ENCODE measurements around the gene MLKL.

The MLKL gene

GRCh38 chr16:74667255-74667700, 33.4 kb downstream of the MLKL start:
- Histone ChIP-seq H3K4me3 (ENCODE audit: low read depth in 1 of 2, low read length in 2 of 2) (peak overlapping the region; percentile 36 to 61), H3K4me2 (ENCODE audit: insufficient read depth, low read length) (peak overlapping the region; percentile 80), H3K4me1 (ENCODE audit: insufficient read depth, low read length) (peaks cover 50% of the 10 kb centered on the region), H3K27me3 (ENCODE audit: insufficient read depth, low read length, poor library complexity) (no peaks in the 10 kb centered on the region), H3K9ac (ENCODE audit: low read depth, low read length) (peak overlapping the region; percentile 83), H4K20me1 (ENCODE audit: insufficient read depth, low read length) (peaks cover 29% of the 10 kb centered on the region), H3K27ac (ENCODE audit: low read length) (peak overlapping the region; percentile 99), H3K9me3 (ENCODE audit: insufficient read depth, low read length, severe bottlenecking) (no peaks in the 10 kb centered on the region), H3K36me3 (ENCODE audit: insufficient read depth, low read length) (peaks cover 48% of the 10 kb centered on the region), H3K79me2 (ENCODE audit: insufficient read depth, low read length) (peaks cover 53% of the 10 kb centered on the region), H2AFZ (ENCODE audit: low read depth, low read length) (peak overlapping the region; percentile 90)
- ATAC-seq (ENCODE audit: insufficient read depth, low read depth) (peak; percentile 29), DNase-seq (peak; percentile 79)
- TF ChIP-seq EZH2 (IDR thresholded peaks at IDR 0.05; ENCODE audit: borderline replicate concordance, low read depth, low read length, severe bottlenecking) (no peak), CTCF (IDR thresholded peaks at IDR 0.05; ENCODE audit: borderline replicate concordance, extremely low read depth, low read length, poor library complexity, severe bottlenecking) (no peak)

DNA sequence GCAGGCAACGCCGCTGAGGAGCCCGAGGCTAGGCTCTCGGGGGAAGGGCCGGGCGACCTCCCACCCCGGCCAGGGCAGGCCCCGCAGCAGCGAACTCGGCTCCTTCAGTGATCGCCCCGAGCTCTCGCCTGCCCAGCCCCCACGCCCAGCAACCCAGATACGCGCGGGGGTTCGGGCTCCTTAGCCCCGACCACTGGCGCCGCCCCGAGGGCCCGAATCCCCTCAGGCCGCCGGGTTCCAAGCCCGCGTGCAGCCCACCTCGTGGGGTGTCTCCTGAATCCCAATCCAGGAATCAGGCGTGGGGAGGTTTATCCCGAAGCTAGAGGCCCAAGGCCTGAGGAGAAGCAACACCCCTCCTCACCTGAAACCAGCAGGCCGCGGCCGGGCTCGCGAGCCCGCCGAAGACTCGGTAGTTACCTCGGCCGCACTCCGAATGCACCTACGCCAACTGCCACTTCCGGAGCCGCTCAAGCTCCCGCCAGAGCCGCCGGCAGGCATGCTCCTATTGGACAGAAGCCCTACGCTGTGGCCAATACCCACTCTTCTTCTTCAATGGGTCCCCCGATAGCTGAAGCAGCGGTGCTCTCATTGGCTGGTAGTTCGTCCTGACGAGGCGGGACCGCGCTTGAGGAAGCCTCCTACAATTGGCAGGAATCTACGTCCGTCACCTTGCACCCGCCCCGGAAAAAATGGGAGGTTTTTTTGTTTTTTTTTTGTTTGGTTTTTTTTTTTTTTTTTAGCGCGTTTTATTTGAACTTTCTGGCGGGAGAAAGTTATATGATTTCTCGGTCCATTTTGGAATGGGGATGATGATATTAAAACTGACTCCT, 34.0 kb downstream of the MLKL start, which contains the start of gene RFWD3:
Gene RFWD3 (minus strand): TSS at position 453 of the 830 bp plus-strand sequence. CDS start 5,428 bp downstream, outside the sequence.
- peak within 1 kb of the TSS; percentile 90 for H2AFZ ChIP-seq (ENCODE audit: low read depth, low read length)
- peak within 1 kb of the TSS; percentile 98 for H3K9ac ChIP-seq (ENCODE audit: low read depth, low read length)
- H3K36me3 ChIP-seq (ENCODE audit: insufficient read depth, low read length) = peaks cover 48% of the 10 kb centered on the region
- DNase-seq (peak; percentile 98), ATAC-seq (ENCODE audit: insufficient read depth, low read depth) (peak; percentile 99)
- peak within 1 kb of the TSS; percentile 80 for H3K4me2 ChIP-seq (ENCODE audit: insufficient read depth, low read length)
- peak within 1 kb of the TSS; percentile 80 to 81 for H3K4me3 ChIP-seq (ENCODE audit: low read depth in 1 of 2, low read length in 2 of 2)
- no peaks in the 10 kb centered on the region for H3K27me3 ChIP-seq (ENCODE audit: insufficient read depth, low read length, poor library complexity)
- H4K20me1 ChIP-seq (ENCODE audit: insufficient read depth, low read length) = peaks cover 35% of the 10 kb centered on the region
- peak within 1 kb of the TSS; percentile 99 for H3K27ac ChIP-seq (ENCODE audit: low read length)
- H3K9me3 ChIP-seq (ENCODE audit: insufficient read depth, low read length, severe bottlenecking) = no peaks in the 10 kb centered on the region
- peaks cover 60% of the 10 kb centered on the region for H3K79me2 ChIP-seq (ENCODE audit: insufficient read depth, low read length)
- TF ChIP-seq CTCF (IDR thresholded peaks at IDR 0.05; ENCODE audit: borderline replicate concordance, extremely low read depth, low read length, poor library complexity, severe bottlenecking) (no peak), EZH2 (IDR thresholded peaks at IDR 0.05; ENCODE audit: borderline replicate concordance, low read depth, low read length, severe bottlenecking) (no peak)
- H3K4me1 ChIP-seq (ENCODE audit: insufficient read depth, low read length) = peaks cover 55% of the 10 kb centered on the region

DNA sequence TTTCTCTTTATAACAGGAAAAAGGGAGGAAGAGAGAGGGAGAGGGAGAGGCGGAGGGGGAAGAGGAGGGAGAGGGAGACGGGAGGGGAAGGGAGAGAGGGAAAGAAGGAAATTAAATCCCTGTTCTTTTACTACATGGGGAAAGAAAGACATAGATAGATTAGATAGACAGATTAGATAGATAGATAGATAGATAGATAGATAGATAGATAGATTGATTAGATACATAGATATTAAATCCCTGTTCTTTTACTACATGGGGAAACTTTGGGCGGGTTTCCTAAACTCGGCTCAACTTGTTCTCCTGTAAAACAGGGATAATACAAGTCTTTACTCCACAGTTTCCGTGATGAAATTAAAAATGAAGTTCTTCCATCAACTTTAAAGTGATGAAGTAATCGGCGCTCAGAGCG, 34.6 kb downstream of the MLKL start:
- H3K36me3 ChIP-seq (ENCODE audit: insufficient read depth, low read length) = peaks cover 54% of the 10 kb centered on the region
- peaks cover 61% of the 10 kb centered on the region for H3K4me1 ChIP-seq (ENCODE audit: insufficient read depth, low read length)
- TF ChIP-seq EZH2 (IDR thresholded peaks at IDR 0.05; ENCODE audit: borderline replicate concordance, low read depth, low read length, severe bottlenecking) (no peak), CTCF (IDR thresholded peaks at IDR 0.05; ENCODE audit: borderline replicate concordance, extremely low read depth, low read length, poor library complexity, severe bottlenecking) (no peak)
- DNase-seq = no peak
- H3K4me2 ChIP-seq (ENCODE audit: insufficient read depth, low read length) = peak overlapping the region; percentile 64
- H3K27me3 ChIP-seq (ENCODE audit: insufficient read depth, low read length, poor library complexity) = no peaks in the 10 kb centered on the region
- H3K4me3 ChIP-seq (ENCODE audit: low read depth in 1 of 2, low read length in 2 of 2) = peak overlapping the region; percentile 80 to 81
- peaks cover 66% of the 10 kb centered on the region for H3K79me2 ChIP-seq (ENCODE audit: insufficient read depth, low read length)
- peak overlapping the region; percentile 98 for H3K9ac ChIP-seq (ENCODE audit: low read depth, low read length)
- ATAC-seq (ENCODE audit: insufficient read depth, low read depth) = no peak
- H3K9me3 ChIP-seq (ENCODE audit: insufficient read depth, low read length, severe bottlenecking) = no peaks in the 10 kb centered on the region
- H4K20me1 ChIP-seq (ENCODE audit: insufficient read depth, low read length) = peaks cover 41% of the 10 kb centered on the region
- H3K27ac ChIP-seq (ENCODE audit: low read length) = peak overlapping the region; percentile 98
- H2AFZ ChIP-seq (ENCODE audit: low read depth, low read length) = no peak overlapping the region
